ENCODE results near the gene CCDC85C.

The CCDC85C gene

DNA sequence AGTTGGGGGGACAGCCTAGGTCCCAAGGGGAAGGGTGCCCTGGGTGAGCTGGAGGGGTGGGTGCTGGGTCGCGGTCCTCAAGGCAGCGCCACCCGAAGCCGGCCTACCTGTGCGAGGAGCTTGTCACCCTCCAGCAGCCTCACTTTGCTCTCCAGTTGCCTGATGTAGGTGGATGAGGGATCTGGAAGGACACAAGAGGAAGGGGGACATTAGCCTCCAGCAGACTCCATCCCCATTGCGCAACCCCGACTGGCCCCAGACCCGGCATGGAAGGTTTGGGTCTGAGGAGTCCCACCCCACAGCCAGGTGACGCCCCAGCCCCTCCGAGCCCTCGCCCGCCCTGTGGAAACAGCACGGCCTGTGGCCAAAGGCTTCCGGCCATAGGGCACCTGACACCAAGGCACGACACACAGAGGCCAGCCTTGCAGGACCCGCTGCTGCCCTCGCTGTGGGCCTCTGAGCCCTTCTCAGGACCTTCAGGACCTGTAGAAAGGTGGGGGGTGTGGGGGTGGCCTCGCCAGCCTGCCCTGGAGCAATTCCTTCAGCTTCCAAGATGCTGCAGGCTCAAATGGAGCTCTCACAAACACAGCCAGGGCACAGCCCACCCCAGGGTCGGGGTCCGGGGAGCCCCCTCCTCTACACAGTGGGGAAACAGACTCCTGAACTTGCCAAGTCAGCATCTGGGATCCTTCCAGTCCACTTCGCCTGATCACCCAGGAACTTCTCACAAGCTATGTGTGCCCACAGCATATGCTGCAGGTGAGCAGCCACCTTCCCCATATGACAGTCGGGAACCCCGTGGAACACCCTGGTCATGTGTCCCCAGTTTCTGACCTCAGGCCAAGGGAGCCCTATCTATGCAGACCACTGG, 67.9 kb downstream of the CCDC85C start:
- no peak for DNase-seq

DNA sequence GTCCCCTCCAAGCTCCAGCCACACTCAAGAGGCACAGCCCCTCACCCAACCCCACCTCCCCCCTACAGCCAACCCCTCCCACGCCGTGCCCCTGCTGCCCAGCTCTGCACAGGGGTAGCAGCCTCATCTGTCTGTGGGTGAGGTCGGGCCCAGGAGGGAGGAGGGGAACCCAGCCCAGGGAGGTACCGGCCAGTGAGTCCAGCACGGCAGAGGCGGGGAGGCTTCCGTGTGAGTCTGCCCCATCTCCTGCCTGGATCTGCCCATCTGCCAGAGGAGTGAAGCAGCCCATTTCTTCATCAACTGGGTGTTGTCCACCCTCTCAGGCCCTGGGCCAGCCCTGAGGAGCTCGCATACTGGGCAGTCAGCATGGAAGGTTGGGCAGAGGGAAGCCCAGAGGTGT, 68.6 kb downstream of the CCDC85C start:
- DNase-seq, result no peak

DNA sequence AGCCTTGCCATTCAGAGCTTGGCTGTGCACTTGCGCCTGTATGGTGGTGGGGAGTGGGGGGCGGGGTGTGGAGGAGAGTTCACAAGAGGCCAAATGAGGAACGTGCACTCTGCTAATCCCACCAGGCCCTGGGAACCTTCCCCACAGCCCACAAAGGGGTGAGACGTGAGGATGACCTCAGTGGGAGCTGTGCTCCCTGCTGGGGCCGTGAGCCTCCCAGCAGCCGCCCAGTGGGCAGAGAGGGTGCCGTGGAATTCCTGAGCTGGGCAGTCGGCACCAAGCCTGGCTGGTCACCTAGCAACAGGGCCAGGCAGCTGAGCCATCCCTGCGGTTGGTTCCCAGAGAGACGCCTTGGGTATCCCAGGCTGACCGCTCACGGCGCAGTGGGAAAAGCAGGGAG, 69.1 kb downstream of the CCDC85C start:
- DNase-seq, result no peak

DNA sequence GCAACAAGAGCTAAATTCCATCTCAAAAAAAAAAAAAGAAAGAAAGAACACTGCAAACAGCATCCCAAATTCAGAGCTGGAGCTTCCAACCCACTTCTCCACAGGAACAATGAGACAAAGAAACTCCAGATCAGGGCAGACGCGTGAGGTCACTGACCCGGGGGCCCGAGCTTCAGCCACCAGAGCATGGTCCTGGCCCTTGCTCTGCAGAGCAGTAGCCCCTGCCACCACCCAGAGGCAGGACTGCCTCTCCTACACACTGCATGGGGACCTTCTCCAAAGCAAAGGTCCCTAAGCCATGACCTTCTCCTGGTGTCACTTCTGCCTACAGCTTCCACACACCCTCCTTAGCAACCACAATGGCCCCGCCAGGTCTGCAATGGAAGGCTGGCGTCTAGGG, 69.7 kb downstream of the CCDC85C start:
- DNase-seq, result no peak

DNA sequence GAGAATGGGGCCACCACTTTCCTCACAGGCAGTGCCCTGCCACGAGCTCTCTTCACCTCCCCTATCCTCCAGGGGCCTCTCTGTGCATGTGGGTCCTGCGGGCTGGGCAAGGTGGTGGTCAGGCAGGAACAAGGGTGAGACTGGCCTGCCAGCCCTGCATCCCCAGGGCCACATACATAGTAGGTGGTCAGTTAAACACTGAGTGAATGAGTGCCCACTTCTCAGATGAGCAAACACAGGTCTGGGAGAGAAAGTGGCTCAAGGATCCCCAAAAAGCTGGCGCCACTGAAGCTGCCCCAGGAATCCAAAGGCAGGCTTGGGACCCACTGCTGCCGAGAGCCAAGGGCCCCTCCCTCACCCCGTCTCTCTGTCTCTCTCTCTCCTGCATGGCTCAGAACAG, 71.7 kb downstream of the CCDC85C start:
- no peak for DNase-seq

DNA sequence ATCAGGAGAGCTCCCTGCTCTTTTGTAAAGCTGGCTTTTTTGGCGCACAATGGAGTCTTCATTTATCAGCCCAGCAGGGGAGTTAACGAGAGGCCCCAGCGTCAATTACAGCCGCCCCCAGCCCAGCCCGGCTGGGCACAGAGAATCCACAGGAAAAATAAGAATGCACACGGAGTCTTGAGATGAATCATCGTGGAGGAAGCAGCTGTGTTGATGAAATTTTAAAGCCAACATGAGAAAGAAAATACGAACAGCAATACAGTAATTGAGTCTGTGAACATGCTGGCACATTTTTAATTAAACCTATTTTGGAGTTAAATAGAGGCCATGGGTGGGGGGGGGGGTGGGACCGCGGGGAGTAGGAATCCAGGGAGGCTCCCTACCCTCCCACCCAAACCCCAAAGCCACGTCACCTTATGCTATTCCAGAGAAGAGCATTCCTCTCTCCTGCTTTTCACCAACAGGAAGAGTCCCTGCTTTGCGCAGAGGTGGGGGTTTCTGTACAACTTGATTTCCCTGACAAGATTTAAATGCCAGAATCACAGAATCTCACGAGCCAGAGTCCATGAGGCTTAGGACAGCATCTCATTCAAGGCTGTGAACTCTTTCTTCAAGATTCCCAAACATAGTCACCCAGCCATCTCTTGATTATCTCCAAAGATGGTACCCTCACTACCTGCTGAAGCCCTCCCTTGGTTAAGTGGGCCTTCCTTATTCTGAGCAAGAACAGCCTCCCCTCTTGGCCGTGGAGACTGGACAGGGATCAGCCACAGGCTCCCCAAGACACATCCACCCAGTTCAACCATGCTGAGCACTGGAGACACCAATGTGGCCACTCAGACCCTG, 72.5 kb downstream of the CCDC85C start:
- no peak for DNase-seq

DNA sequence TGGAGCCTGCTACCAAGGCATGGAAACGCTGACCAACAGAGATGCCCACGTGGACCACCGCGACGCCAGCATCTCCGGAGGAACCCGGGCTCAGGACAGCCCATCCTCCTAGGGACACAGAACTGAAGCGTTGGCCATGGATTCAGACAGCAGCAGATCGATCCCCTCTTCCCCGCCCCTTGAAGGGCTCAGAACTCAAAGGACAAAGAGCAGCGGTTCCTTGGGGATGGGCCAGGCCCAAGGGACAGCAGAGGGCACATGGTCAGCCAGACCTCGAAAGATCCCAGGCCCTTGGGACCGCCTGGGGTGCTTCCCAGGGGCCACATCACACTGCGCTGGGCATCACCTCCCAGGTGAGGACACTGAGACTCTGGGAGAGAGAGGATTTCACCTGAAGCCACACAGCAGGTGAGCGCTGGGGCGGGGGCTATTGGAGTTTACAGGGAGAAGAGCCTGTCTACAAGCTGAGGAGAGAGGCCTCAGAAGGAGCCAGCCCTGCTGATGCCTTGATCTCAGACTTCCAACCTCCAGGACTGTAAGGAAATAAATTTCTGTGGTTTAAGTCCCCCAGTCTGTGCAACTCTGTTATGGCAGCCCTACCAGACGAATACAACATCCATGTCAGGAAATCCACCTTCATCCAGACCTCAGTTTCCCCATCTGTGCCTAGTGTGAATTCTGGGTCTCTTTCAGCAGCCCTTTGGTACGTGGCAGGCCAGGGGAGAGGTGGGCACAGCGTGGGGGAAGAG, 73.4 kb downstream of the CCDC85C start:
- no peak for DNase-seq

DNA sequence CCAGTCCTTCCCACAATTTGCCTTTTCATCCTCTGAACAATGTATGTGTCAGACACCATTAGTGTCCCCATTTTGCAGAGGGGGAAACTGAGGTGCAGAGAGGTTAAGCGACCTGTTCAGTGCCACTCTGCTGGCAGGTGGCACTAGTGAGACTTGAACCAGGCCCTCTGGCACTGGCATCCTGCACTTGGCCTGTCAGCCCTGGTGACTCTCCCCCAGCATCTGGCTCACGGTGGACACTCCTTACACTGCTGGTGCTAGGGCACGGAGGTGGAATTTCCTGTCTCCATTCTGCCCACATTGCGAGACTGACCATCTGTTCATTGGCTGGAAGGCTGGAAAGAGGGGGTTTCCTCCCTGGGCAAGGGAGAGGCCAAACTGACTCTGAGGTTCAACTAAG, 74.1 kb downstream of the CCDC85C start:
- DNase-seq, result no peak

GRCh38 chr14:99527427-99528076, 76.5 kb downstream of the CCDC85C start:
- no peak for DNase-seq

- DNase-seq, result no peak
These were observed 77.0 kb downstream of the CCDC85C start for GRCh38 chr14:99527026-99527425.

DNA sequence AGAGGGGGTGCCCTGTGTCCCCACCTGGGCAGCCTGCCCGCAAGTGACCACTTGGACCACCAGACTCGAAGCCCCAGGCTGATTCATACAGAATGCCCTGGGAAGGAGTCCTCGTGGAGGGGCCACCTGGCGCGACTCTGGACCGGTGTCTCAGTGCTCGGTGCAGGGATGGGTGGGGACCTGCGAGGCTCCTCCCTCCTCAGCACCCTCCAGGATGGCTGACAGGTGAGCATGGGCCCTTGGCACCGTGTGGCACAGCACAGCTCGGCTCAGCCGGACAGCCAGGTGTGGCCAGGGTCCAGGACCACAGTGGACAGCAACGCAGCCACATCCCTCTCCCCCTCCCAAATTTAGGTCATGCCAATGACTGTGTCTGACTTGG, 78.3 kb downstream of the CCDC85C start:
- no peak for DNase-seq

GRCh38 chr14:99524804-99525698, 79.0 kb downstream of the CCDC85C start:
- DNase-seq, result peak; percentile 14

- no peak for DNase-seq
These were observed 79.8 kb downstream of the CCDC85C start for GRCh38 chr14:99524091-99524661.

- DNase-seq, result no peak
These were observed 80.3 kb downstream of the CCDC85C start for GRCh38 chr14:99523704-99524055.

DNA sequence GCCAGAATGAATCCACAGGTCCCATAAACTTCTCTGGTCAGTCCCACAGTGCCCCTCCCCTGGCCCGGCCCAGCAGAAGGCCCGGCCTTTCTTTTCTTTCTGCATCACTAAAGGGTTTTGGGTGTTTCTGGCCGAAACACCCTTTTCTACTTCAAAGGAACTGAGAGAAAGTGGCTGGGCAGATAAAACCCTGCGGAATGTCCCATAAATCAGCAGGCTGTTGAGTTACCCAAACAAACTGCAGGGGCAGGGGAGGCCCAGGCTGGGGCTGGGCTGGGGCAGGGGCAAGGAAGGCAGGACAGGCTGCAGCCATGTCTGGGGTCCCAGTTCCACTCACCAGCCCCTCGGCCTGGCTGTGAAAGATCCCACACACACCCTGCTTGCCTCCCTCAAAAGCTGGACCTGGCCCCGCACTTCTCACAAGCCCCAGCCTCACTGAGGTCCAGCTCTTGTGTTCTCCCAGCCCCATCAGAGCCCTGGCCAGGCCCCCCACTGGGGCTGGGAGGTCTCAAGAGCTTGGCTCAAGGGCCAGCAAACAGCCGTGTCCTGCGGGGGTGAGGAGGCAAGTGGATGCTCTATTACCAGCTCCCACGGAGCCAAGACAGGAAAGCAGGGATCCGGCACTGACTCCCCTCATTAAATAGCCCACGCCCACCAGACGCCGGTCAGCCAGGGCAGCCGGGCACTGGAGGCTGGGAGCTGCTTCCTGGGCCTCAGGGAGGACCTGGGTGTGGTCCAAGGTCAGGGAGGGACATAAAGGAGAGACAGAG, 80.9 kb downstream of the CCDC85C start:
- DNase-seq, result no peak

DNA sequence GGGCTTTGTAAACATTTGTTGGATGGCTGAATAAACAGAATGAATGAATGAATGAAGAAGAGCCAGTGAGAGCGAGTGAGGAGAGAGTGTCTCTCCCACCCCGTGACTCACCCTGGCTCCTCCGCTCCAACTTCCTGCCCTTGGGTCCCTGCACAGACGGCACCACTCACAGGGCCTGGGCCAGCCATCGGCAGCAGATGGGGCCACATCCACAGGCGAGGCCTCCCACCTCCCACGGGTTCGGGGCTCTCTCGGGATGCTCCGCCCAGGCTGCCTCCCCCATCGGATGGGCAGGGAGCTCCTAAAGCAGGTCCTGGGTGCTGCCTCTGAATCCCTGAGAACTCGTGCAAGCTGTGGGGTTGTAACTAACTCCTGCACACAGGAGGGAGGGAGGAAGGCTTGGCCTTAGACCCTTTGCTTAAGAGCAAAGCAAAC, 81.5 kb downstream of the CCDC85C start:
- DNase-seq, result no peak

DNA sequence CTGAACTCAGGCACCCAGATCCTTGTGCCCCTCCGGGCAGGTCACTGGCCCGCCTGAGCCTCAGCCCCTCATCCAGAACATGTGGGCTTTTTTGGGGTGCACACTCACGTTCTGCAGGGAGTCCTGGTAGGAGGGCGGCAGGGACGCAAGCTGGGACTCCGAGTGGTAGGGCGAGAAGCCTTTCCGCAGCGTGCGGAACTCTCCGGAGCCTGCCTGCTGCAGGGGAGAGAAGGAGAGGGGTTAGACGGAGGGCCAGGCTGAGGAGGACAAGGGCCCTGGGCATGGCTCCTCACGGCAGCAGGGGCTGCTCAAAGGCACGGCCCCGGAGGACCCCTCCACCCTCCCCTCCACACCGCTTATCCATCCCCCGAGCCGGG, 82.0 kb downstream of the CCDC85C start:
- no peak for DNase-seq

DNA sequence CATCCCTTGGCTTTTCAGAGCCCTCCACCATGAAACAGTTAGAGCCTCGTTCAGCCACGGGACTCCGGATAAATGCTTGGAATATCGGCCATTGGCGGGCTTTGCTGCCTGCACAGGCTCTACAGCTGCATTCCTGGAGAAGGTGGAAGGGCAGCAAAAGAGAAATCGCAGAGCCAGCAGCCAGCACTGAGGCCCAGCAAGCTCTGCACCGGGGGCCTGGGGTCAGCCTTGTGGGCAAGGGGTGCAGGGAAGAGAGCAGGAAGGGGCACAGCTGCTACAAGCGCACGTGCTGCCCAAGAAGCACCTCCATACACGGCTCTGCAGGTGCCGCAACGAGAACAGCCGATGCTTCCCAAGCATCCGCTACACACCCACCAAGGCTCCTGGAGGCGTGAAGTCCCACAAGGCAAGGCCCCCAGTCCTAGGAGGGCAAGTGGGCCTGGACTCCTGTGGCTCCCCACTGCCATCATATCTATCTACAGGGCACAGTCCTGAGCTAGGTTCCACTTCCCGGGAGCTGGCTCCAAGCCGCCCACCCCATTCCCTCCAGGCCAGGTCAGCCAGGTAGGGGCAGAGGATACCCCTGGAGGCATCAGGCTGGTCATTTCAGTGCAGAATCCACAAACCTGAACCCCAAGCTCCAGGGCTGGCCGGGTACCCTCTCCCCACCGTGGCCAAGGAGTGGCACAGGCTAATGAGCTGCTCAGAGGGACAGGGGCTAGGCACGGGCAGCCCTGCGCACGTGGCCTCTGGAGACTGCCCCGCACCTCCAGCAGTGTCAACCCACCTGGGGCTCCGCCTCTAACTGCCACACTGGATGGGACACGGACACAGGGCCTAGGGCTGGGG, 82.6 kb downstream of the CCDC85C start:
- no peak for DNase-seq

DNA sequence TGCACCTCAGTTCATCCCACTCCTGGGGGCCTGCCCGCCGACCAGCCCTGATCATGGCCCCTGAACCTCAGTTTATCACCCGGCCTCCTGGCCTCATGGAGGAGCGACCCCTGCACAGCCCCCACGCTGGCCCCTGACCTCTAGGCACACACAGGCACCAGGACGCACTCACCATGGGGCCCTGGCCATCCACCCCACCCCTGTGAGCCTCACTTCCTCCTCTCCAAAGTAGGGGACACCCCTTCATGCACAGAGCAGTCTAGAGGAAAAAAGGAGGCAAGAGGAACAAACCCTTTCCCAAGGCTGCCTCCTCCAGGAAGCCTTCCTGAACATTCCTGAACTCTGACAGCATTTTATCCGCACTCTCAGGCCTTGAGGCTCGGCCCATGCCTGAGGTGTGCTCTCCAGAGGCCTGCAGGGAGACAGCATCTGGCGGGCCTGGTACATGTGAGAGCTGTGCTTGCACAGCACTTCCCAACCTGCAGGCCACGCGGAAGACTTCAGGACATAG, 83.4 kb downstream of the CCDC85C start:
- DNase-seq, result no peak

Data from activated effector memory CD4-positive, alpha-beta T cell treated with Interleukin-2 at 50 U/mL for 16 hours (primary cell).